IgD-negative memory B cell (primary cell): ENCODE results near the gene TMPRSS11D. TPM values are rescaled to one million over a fixed set of nuclear protein-coding genes. Genes with fewer than 3 reads are reported as not detected.

ENCODE experiments used
- H3K27ac Mint-ChIP-seq, 3 donors: one replicate each; pipeline ENCODE4 v1.8.0; 2020 to 2022; ENCODE audit warnings: mild to moderate bottlenecking in 3 of 3, mixed read lengths in 3 of 3, moderate library complexity in 1 of 3
- H3K27me3 Mint-ChIP-seq: one replicate; pipeline ENCODE4 v1.8.0; 2021; ENCODE audit warnings: mixed read lengths
- H3K36me3 Mint-ChIP-seq: one replicate; pipeline ENCODE4 v1.8.0; 2020; ENCODE audit warnings: mild to moderate bottlenecking, mixed read lengths
- H3K4me1 Mint-ChIP-seq, 3 donors: one replicate each; pipeline ENCODE4 v1.8.0; 2020 to 2022; ENCODE audit warnings: mixed read lengths in 3 of 3, mild to moderate bottlenecking in 1 of 3
- H3K4me3 Mint-ChIP-seq, 4 donors: one replicate each; pipeline ENCODE4 v1.8.0; 2020 to 2022; ENCODE audit warnings: mild to moderate bottlenecking in 4 of 4, mixed read lengths in 4 of 4, moderate library complexity in 3 of 4
- H3K9me3 Mint-ChIP-seq, 3 donors: one replicate each; pipeline ENCODE4 v1.8.0; 2020 to 2021; ENCODE audit warnings: mixed read lengths in 3 of 3, mild to moderate bottlenecking in 1 of 3
- polyA plus RNA-seq: library from polyadenylated mRNA; unstranded; fragments of 300-500 nt; fragmentation: Illumina TruSeq; gene quantifications from one replicate; pipeline ENCODE4 v1.2.3, GENCODE V29; 2021

Gene TMPRSS11D
- polyA plus RNA-seq, 1 donor from 2014 or later, result not detected

DNA sequence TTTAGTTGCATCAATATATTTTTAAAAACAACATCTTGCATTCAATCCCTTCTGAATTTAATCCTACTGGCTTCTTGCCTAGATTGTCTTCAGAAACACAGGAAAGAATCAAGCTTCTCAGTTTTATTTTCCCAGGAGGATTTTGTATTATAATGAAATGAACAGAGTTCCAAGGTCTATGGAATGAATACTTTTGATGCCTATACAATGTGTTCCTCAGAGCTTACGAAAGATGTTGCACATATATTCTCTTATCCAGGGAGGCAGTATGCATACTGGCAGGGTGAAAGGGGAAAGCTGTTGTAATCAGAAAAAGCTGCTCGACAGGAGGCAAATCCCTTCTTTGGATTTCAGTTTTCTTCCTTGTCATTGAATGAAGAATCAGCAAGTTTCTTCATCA, 8.8 kb downstream of the TMPRSS11D start:
- H3K27me3 Mint-ChIP-seq, result peaks cover 7% of the 10 kb centered on the region
- peaks cover 0 to 3% (median 2%) of the 10 kb centered on the region in 3 donors for H3K9me3 Mint-ChIP-seq
- no peak overlapping the region for H3K4me3 Mint-ChIP-seq
- H3K36me3 Mint-ChIP-seq, result no peaks in the 10 kb centered on the region
- no peak overlapping the region for H3K27ac Mint-ChIP-seq
- H3K4me1 Mint-ChIP-seq, result no peaks in the 10 kb centered on the region

DNA sequence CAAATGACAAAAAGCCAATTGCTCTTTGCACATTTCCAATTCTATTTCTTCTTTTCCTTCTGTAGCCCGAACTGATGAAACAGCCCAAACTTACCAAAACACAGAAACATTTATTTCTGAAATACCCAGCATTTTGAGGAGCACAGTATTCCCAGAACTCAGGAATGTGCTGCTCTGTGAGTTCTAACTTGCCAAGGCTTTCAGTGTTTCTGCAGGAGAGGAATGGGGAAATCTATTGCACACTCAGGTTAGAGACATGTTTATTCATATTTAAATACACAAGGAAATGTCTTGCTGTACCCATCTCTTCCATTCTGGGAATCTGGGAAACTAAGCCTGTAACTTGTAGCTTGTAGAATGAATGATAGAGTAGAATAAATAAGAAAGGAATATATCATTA, 10.7 kb downstream of the TMPRSS11D start:
- H3K27ac Mint-ChIP-seq, result no peak overlapping the region
- no peaks in the 10 kb centered on the region for H3K4me1 Mint-ChIP-seq
- no peaks in the 10 kb centered on the region for H3K9me3 Mint-ChIP-seq
- H3K27me3 Mint-ChIP-seq, result peaks cover 6% of the 10 kb centered on the region
- no peak overlapping the region for H3K4me3 Mint-ChIP-seq
- no peaks in the 10 kb centered on the region for H3K36me3 Mint-ChIP-seq

DNA sequence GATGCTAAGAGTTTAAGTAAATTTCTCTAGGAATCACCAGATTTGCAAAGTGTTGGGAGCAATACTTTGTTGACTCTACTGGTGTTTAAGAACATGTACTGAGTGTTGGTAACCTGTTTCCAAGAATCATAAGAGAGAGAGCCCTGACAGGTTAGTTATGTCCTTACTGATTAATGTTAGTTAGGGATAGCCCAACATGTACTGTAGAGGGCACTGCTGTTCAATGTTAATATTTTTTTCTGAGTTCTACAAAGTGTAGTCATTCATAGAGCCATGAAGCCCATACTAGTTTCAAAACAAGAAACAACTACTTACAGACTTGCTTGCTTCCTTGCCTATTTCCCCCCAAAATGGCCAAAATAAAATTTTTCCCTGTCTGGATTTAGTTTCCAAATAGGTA, 11.9 kb downstream of the TMPRSS11D start:
- no peaks in the 10 kb centered on the region for H3K36me3 Mint-ChIP-seq
- H3K4me1 Mint-ChIP-seq, result no peaks in the 10 kb centered on the region
- H3K9me3 Mint-ChIP-seq, result peaks cover 0 to 4% (median 0%) of the 10 kb centered on the region in 3 donors
- H3K27ac Mint-ChIP-seq, result no peak overlapping the region
- H3K27me3 Mint-ChIP-seq, result peaks cover 6% of the 10 kb centered on the region
- no peak overlapping the region for H3K4me3 Mint-ChIP-seq

DNA sequence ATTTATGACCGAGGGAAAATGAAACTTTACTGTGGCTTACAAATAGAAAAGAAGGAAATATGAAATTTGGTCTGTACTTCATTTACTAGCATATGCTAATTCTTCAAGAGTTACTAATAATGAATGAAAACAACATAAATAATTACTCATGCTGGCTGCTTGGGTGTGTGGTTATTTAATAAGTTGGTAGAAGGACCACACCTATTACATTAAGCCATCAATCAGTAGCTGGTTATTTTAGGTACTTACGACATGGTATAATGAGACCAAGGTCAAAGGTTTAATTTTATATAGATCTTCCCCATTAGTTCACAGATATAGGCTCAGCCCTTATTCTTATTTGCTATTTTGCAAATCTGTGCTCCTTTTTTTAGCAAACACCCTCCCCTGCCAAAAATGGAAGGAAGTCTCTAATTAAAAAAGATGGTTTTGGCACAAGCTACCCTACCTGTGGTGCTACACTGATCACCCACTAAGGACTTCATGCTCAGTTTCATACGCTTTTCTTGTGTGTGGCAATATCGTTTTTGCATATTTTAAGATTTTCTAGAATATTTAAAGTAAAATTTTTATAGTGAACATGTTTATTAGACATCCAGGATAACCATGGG, 14.1 kb downstream of the TMPRSS11D start:
- H3K9me3 Mint-ChIP-seq, result peaks cover 0 to 4% (median 4%) of the 10 kb centered on the region in 3 donors
- H3K4me1 Mint-ChIP-seq, result no peaks in the 10 kb centered on the region
- H3K27ac Mint-ChIP-seq, result no peak overlapping the region
- no peak overlapping the region for H3K4me3 Mint-ChIP-seq
- H3K27me3 Mint-ChIP-seq, result peaks cover 6% of the 10 kb centered on the region
- H3K36me3 Mint-ChIP-seq, result no peaks in the 10 kb centered on the region

DNA sequence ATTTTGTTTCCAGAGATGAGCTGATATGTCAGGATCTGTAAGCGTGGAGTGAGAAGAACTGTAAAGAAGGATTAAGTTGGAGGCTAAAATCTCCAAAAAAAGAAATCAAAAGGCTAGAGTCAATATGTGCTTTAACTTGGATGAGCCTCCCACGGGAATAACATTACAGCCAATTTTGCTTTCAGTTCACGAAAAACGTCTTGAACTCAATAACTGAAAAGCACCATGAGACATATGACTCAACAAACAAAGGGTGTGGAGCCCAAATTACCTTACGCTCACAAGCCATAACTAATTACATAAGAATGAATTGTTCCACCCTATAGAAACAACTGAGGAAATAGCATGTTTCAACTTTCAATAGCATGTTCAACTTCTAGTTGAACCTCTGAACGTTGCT, 22.3 kb downstream of the TMPRSS11D start:
- H3K36me3 Mint-ChIP-seq, result no peaks in the 10 kb centered on the region
- peaks cover 0 to 4% (median 0%) of the 10 kb centered on the region in 3 donors for H3K9me3 Mint-ChIP-seq
- no peaks in the 10 kb centered on the region for H3K4me1 Mint-ChIP-seq
- no peak overlapping the region for H3K27ac Mint-ChIP-seq
- H3K4me3 Mint-ChIP-seq, result no peak overlapping the region
- H3K27me3 Mint-ChIP-seq, result peaks cover 2% of the 10 kb centered on the region

DNA sequence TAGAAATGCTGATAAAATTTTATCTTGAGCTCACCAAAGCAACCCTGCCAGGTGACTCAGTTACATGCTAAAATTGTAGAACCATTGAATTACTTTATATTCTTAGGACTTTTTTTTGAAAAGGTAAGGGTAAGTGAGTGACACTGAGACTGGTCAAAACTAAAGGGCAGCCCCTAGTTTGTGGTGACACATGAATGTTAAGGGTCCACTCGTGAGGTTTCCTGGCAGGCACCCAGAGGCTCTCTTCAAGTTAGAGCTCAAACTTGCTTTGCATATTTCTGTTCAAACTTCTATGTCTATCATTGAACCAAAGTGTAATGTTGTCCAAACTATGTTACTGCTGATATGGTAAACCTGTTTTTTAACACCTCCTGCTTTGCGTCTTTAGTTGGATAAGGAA, 30.5 kb downstream of the TMPRSS11D start:
- peaks cover 14% of the 10 kb centered on the region for H3K27me3 Mint-ChIP-seq
- no peaks in the 10 kb centered on the region for H3K9me3 Mint-ChIP-seq
- no peak overlapping the region for H3K4me3 Mint-ChIP-seq
- peaks cover 0 to 1% (median 0%) of the 10 kb centered on the region in 3 donors for H3K4me1 Mint-ChIP-seq
- peaks cover 3% of the 10 kb centered on the region for H3K36me3 Mint-ChIP-seq
- H3K27ac Mint-ChIP-seq, result no peak overlapping the region

DNA sequence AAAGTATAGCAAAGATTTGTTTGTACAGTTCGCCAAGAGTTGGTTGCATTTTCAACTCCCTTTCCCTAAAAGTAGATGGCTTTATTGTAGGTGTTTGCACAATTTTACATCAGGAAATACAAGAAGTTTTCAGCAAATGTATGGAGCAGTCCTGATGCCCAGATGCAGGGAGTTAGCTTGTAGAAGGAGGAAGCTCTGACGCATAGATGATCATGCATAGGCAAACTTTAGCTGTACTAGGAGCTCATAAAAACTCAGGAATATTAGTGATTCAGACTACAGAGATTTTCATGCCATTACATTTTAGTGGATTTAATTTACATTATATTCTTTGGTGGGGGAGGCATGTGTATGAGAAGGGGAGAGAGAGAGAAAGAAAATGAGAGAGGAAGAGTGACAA, 62.9 kb downstream of the TMPRSS11D start:
- no peak overlapping the region for H3K4me3 Mint-ChIP-seq
- peaks cover 0 to 4% (median 1%) of the 10 kb centered on the region in 3 donors for H3K9me3 Mint-ChIP-seq
- no peaks in the 10 kb centered on the region for H3K27me3 Mint-ChIP-seq

DNA sequence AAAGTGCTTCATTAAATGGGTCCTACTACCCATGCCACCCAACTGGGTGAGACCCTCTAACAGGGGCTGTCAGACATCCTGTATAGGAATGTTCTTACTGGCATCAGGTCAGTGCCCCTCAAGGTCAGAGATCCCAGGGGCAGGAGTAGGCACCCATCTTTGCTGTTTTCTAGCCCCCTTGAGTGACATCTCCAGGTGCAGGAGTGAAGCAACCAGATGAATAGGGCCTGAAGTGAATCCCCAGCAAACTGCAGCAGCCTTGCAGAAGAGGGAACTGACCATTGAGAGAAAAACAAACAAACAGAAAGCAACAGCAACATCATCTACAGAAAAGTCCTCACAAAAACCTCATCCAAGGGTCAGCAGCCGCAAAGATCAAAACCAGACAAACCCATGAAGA, 73.8 kb downstream of the TMPRSS11D start:
- H3K36me3 Mint-ChIP-seq, result no peaks in the 10 kb centered on the region
- H3K9me3 Mint-ChIP-seq, result peaks cover 7 to 21% (median 17%) of the 10 kb centered on the region in 3 donors
- H3K4me1 Mint-ChIP-seq, result no peaks in the 10 kb centered on the region
- no peak overlapping the region for H3K27ac Mint-ChIP-seq
- no peak overlapping the region for H3K4me3 Mint-ChIP-seq
- peaks cover 3% of the 10 kb centered on the region for H3K27me3 Mint-ChIP-seq

More for the DNA sequence above, 62.9 kb downstream of the TMPRSS11D start:
- no peaks in the 10 kb centered on the region for H3K36me3 Mint-ChIP-seq
- no peak overlapping the region for H3K27ac Mint-ChIP-seq
- peaks cover 0 to 2% (median 0%) of the 10 kb centered on the region in 3 donors for H3K4me1 Mint-ChIP-seq

DNA sequence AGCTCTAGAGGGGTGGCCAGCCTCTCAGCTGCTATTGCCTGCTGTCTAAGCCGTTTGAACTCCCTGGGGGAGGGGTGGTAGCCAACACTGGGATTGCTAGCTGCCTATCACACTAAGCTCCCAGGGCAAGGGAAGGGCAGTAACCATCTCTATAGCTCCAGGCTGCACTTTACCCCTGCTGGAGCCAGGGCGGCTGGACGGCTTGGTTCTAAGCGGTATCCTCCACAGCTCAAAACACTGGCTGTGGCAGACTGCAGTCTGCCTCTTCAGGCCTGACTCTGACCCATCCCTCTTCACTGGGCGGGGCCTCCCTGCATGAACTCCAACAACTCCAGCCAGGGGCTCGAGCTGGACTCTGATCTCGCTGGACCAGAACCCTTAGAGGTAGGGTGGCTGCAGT, 74.3 kb downstream of the TMPRSS11D start:
- peaks cover 7 to 16% (median 13%) of the 10 kb centered on the region in 3 donors for H3K9me3 Mint-ChIP-seq
- H3K27me3 Mint-ChIP-seq, result peaks cover 3% of the 10 kb centered on the region
- H3K4me1 Mint-ChIP-seq, result no peaks in the 10 kb centered on the region
- H3K36me3 Mint-ChIP-seq, result no peaks in the 10 kb centered on the region
- no peak overlapping the region for H3K27ac Mint-ChIP-seq
- H3K4me3 Mint-ChIP-seq, result no peak overlapping the region

DNA sequence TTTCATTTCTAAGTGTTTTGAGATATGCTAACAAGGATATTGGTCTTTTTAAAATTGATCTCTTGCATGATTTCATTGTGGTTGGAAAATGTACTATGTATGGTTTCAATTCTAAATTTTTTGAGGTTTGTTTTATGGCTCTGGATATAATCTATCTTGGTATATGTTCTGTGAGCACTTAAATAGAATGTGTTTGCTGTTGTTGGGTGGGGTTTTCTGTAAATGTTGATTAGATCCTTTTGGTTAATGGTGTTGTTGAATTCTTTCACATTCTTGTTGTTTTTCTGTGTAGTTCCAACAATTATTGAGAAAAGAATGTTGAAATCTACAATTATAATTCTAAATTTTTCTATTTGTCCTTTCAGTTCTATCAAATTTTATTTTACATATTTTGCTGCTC, 87.0 kb downstream of the TMPRSS11D start:
- H3K4me1 Mint-ChIP-seq, result no peaks in the 10 kb centered on the region
- H3K9me3 Mint-ChIP-seq, result peaks cover 0 to 7% (median 0%) of the 10 kb centered on the region in 3 donors
- peaks cover 3% of the 10 kb centered on the region for H3K36me3 Mint-ChIP-seq
- H3K27ac Mint-ChIP-seq, result no peak overlapping the region
- H3K27me3 Mint-ChIP-seq, result no peaks in the 10 kb centered on the region
- H3K4me3 Mint-ChIP-seq, result no peak overlapping the region

DNA sequence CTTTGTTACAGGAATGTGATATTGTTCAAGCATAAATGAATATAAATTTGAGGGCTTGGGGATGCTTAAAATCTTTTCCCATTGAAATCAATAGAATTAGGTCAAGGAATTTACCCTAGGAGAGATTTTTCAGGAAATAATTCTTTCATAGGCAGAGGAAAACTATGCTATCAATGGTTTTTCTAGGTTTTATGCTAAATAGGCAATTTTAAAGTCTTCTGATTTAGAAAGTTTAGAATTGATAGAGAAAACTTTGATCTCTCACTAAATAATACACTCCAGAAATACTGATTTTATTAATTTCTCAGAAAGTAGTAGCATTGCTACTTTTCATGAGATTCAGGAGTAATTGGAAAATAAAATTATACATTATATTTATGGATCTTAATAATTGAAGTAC, 93.1 kb downstream of the TMPRSS11D start:
- Mint-ChIP-seq H3K9me3 (peaks cover 0 to 6% (median 0%) of the 10 kb centered on the region in 3 donors), H3K36me3 (no peaks in the 10 kb centered on the region), H3K4me3 (no peak overlapping the region), H3K27ac (no peak overlapping the region), H3K4me1 (no peaks in the 10 kb centered on the region), H3K27me3 (no peaks in the 10 kb centered on the region)

DNA sequence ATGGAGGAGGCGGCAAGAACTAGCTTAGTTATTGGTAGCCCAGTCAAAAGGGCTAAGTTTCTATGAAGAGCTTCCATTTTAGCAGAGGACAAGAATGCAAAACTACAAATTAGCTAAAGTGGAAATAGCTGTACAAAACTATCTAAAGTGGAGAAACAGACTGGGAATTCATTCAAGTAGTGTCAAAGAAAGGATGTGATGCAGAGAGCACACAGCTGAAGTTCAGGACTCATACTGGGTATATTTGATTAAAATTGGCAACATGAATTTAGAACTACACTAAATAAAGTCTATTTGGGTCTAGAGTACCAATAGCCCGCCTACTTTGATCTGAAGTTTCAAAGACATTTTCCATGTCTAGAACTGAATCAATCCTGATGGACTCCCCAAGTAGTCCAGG, 96.5 kb downstream of the TMPRSS11D start:
- Mint-ChIP-seq H3K36me3 (no peaks in the 10 kb centered on the region), H3K4me1 (no peaks in the 10 kb centered on the region), H3K4me3 (no peak overlapping the region), H3K27ac (no peak overlapping the region), H3K9me3 (peaks cover 0 to 3% (median 0%) of the 10 kb centered on the region in 3 donors), H3K27me3 (no peaks in the 10 kb centered on the region)

DNA sequence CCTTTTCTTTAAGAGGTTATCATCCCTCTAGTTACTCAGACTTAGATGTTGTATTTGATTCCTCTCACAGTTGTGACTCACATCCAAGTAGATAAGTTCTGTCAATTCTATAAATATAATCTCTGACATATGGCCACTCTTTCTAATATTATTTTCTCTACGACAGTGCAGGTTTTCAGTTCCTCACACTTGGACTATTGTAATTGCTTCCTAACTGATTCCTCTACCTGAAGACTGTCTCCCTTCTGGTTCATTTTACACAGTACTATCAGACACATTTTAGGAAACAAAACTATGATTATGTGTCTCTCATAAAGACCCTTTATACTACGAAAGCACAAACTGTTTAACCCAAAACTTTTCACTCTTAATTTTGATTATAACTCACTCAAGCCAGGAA, 98.3 kb downstream of the TMPRSS11D start:
- no peaks in the 10 kb centered on the region for H3K4me1 Mint-ChIP-seq
- H3K27me3 Mint-ChIP-seq, result no peaks in the 10 kb centered on the region

DNA sequence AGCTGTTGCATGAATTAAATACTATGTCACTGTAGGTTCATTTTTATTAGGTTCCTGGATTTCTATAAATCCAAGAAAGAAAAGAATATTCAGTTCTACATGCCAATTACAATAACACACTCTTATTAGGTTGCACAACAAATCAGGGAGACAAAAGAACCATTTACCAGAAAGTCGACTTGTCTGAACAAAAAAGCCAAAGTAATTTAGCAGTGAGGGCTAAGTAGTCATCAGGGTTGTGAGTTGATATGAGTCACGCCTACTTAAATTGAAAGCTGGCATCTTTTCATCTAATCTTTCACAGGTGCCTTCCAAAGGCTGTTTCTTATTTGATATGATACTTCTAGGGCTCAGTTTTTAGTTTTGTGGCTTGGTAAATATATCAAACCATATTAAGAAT, 104.2 kb downstream of the TMPRSS11D start:
- H3K27ac Mint-ChIP-seq, result no peak overlapping the region
- no peaks in the 10 kb centered on the region for H3K4me1 Mint-ChIP-seq
- H3K4me3 Mint-ChIP-seq, result no peak overlapping the region
- H3K9me3 Mint-ChIP-seq, result no peaks in the 10 kb centered on the region
- H3K27me3 Mint-ChIP-seq, result no peaks in the 10 kb centered on the region
- H3K36me3 Mint-ChIP-seq, result no peaks in the 10 kb centered on the region

More for the DNA sequence above, 98.3 kb downstream of the TMPRSS11D start:
- Mint-ChIP-seq H3K4me3 (no peak overlapping the region), H3K36me3 (no peaks in the 10 kb centered on the region), H3K27ac (no peak overlapping the region), H3K9me3 (peaks cover 0 to 3% (median 0%) of the 10 kb centered on the region in 3 donors)

DNA sequence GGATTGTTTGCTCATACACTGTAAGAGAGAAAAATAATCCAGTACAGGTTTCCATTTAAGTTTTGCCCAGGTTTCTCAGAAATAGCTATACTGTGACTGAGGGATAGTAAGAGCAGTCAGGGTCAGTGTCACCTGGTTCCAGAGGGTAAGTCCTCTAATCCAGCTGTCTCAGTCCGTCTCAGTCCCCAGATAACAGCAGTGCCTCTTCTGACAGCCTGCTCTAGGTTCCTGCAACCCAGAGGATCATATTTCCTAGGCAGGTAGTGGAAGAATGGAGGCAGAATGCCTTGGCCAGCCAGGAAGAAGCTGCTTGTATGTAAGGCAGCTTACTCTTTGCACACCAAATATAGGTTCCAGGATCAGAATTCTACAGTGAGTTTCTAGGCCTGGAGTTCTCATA, 107.1 kb downstream of the TMPRSS11D start:
- Mint-ChIP-seq H3K27ac (no peak overlapping the region), H3K4me3 (no peak overlapping the region), H3K4me1 (no peaks in the 10 kb centered on the region), H3K27me3 (no peaks in the 10 kb centered on the region), H3K36me3 (no peaks in the 10 kb centered on the region), H3K9me3 (no peaks in the 10 kb centered on the region)
